GM21717 (cell line): ENCODE results near the gene ARID1A.

Source experiments
- ATAC-seq: cut with Tn5 transposase; IDR thresholded peaks from one replicate; pipeline ENCODE4 v1.9.1; 2021; ENCODE audit warnings: mild to moderate bottlenecking, moderate library complexity; ENCODE audit not compliant: unreplicated experiment

The ARID1A gene

DNA sequence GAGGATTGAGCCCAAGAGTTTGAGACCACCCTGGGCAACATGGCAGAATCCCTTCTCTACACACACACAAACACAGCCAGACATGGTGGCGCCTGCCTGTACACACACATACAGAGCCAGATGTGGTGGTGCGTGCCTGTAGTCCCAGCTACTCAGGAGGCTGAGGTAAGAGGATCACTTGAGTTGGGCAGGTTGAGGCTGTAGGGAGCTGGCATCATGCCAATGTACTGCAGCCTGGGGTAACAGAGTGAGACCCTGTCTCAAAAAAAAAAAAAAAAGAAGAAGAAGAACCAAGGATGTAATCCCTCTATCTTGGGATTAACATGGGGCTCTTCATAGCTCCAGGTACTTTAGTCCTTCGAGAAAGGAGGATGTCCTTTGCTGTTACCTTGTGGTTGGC is 62.5 kb downstream of the ARID1A start:
- ATAC-seq, result no peak

DNA sequence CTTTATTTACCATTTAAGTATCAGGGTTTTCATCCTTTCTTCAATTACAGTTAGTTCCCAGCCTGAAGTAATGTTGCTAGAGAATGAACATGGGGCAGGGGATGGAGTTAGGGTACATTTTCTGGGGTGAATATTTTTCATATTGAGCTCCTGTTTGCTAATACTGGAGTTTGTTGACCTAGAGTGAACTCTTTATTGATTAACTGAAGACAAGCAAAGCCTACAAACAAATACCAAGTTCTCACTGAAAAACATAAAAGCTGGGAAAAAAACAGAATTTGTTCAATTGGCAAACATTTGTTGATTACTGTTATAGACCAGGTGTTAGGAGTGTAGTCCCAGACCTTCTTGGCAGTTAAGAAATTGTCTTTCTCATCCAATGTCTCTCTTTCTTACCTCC is 63.7 kb downstream of the ARID1A start:
- no peak for ATAC-seq

DNA sequence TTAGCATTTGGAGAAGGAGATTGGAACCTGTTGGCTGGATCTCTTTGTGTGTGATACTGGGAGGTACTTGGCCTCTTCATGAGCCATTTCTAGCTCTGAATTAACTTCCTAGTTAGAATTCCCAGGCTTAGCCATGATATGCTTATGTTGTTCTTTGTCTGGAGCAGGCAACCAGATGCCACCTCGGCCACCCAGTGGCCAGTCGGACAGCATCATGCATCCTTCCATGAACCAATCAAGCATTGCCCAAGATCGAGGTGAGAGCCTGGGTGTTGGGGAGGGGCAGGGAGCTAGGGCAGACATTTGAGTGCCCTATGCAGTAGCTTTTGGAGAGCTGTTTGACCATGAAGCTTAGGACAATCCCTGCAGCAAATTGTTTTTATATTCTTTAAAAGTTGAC is 65.4 kb downstream of the ARID1A start:
- ATAC-seq, result no peak

DNA sequence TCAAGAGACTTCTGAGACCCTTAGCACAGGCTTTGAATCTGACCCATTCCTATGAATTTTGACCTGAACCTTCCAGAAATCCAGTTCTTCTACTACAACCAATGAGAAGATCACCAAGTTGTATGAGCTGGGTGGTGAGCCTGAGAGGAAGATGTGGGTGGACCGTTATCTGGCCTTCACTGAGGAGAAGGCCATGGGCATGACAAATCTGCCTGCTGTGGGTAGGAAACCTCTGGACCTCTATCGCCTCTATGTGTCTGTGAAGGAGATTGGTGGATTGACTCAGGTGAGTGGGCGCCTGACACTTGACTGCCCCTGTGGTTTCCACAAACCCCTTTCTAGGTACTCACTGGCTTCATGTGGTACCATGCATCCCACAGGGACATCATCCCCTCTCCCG is 71.9 kb downstream of the ARID1A start:
- ATAC-seq, result no peak

DNA sequence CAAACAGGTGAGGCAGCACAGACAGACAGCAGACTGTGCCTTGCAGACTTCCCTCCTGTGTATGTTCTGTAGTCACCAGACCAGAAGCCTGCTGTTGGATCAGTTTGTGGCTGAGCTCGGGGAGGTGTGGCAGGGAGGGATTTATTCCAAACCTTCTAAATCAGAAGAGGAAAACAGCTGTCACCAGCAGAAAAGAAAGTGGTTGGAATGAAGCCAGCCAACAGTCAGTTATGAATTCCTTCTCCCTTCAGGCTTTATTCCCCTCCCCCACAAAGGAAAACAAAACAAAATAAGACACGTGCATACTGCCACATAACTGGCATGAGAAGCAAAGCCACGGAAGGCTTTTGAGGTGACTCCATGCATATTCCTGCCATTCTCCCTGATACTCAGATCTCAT is 72.9 kb downstream of the ARID1A start:
- no peak for ATAC-seq

DNA sequence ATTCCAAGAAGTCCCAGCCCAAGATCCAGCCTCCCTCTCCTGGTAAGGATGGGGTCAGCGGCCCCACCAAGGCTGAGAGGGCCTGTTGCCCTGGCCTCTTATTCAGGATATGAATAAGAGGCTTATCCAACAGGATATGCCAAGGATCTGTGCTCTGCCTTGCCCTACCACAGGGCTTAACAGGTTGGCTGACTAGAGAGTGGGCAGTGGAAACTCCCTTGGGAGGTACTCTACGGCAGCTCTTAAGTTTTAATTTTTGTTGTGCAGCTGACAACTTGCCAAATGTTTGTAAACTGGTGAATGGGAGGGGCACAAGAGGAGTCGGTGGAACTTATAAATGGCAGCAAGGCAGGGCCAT is 75.4 kb downstream of the ARID1A start:
- no peak for ATAC-seq

DNA sequence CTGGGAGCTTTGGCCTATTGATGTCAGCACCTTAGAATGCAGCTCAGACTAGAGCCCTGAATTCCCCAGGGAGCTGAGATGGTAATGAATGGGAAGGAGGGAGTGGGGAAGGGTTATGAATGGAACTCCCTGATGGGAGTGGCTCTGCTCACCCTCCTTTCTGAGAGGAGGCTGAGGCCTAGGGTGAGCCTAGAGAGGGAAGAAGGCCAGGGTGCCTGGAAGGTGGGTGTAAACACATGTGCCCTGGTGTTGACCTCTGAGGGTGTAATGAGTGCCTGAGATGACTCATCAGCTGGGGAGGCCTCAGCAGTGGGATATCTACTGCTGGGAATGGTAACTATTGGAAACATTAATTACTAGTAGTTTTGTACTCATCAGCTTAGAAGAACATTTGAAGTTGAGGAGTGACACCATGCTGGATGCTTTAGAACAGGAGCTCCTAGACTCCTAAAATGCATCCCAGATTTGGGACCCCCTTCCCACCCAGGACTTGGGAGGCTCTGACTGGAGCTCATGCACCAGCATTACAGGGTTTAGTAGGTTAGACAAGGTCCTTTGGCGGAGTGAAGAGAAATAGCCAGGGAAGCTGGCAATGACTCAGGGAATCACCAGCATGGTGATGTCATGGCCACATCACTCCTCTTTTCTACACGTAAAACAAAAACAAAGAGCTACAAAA is 76.0 kb downstream of the ARID1A start:
- no peak for ATAC-seq

DNA sequence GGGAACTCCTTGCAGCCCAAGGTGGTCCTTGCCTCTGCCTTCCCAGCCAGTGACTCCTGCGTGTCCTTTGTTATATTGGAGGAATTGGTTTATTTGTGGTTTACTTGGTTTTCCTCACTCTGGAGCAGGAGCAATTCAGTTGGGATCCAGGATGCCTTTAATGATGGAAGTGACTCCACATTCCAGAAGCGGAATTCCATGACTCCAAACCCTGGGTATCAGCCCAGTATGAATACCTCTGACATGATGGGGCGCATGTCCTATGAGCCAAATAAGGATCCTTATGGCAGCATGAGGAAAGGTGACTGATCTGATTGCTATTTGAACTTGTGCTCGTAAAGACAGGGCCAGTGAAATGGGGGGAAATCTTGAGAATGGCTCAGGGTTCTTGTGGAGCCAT is 76.9 kb downstream of the ARID1A start:
- ATAC-seq, result no peak

DNA sequence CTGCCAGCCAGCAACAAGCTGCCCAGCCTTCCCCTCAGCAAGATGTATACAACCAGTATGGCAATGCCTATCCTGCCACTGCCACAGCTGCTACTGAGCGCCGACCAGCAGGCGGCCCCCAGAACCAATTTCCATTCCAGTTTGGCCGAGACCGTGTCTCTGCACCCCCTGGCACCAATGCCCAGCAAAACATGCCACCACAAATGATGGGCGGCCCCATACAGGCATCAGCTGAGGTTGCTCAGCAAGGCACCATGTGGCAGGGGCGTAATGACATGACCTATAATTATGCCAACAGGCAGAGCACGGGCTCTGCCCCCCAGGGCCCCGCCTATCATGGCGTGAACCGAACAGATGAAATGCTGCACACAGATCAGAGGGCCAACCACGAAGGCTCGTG is 78.6 kb downstream of the ARID1A start:
- no peak for ATAC-seq

DNA sequence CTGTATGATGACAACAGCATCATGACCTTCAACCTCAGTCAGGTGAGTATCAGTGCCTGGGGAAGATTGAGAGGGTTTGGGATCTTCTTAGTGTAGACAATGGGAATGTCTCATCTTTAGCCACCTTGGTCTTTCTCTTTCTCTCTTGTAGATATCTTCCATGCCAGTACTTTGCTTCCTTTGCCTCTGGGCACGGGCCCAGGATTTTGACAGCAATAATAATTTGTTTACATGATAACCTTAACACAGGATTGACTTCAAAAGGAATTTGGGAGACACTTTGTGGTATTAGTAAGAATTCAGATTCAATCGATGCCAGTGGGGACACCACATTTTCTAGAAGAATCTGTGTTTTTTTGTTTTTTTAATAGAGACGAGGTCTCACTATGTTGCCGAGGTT is 79.9 kb downstream of the ARID1A start:
- no peak for ATAC-seq

DNA sequence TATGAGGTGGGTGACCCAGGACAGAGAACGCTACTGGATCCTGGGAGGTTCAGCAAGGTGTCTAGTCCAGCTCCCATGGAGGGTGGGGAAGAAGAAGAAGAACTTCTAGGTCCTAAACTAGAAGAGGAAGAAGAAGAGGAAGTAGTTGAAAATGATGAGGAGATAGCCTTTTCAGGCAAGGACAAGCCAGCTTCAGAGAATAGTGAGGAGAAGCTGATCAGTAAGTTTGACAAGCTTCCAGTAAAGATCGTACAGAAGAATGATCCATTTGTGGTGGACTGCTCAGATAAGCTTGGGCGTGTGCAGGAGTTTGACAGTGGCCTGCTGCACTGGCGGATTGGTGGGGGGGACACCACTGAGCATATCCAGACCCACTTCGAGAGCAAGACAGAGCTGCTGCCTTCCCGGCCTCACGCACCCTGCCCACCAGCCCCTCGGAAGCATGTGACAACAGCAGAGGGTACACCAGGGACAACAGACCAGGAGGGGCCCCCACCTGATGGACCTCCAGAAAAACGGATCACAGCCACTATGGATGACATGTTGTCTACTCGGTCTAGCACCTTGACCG is 83.4 kb downstream of the ARID1A start:
- no peak for ATAC-seq

DNA sequence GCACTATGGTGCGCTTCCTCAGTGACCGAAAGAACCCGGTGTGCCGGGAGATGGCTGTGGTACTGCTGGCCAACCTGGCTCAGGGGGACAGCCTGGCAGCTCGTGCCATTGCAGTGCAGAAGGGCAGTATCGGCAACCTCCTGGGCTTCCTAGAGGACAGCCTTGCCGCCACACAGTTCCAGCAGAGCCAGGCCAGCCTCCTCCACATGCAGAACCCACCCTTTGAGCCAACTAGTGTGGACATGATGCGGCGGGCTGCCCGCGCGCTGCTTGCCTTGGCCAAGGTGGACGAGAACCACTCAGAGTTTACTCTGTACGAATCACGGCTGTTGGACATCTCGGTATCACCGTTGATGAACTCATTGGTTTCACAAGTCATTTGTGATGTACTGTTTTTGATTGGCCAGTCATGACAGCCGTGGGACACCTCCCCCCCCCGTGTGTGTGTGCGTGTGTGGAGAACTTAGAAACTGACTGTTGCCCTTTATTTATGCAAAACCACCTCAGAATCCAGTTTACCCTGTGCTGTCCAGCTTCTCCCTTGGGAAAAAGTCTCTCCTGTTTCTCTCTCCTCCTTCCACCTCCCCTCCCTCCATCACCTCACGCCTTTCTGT is 84.6 kb downstream of the ARID1A start:
- no peak for ATAC-seq

DNA sequence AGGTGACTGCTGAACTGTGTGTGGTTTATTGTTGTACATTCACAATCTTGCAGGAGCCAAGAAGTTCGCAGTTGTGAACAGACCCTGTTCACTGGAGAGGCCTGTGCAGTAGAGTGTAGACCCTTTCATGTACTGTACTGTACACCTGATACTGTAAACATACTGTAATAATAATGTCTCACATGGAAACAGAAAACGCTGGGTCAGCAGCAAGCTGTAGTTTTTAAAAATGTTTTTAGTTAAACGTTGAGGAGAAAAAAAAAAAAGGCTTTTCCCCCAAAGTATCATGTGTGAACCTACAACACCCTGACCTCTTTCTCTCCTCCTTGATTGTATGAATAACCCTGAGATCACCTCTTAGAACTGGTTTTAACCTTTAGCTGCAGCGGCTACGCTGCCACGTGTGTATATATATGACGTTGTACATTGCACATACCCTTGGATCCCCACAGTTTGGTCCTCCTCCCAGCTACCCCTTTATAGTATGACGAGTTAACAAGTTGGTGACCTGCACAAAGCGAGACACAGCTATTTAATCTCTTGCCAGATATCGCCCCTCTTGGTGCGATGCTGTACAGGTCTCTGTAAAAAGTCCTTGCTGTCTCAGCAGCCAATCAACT is 85.5 kb downstream of the ARID1A start:
- no peak for ATAC-seq

DNA sequence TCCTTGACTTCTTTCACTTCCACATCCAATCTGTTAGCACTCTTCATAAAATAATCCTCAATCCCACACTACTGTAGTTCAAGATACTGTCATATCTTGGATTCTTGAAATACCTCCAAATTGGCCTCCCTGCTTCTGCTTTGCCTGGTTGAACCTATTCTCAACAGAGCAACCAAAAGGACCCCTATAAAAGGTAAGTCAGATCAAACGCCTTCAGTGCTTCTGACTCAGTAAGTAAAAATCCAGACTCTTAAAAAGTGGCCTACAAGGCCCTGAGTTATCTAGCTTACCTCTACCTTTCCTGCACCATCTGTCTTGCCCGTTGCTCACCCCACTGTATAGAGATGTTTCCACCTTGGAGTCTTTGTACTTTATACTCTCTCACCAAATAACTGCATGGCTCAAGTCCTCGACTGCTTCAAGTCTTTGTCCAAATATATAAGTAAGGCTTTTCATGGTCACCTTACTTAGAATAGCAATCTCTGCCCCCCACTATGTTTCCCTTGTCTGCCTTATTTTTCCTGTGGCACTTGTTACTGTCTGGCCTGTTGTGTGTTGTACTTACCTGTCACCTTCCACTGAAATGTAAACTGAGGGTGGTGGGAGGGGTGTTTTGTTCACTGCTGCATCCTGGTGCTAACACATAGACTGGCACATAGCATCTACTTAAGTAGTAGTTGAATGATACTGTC is 86.9 kb downstream of the ARID1A start:
- ATAC-seq, result no peak

DNA sequence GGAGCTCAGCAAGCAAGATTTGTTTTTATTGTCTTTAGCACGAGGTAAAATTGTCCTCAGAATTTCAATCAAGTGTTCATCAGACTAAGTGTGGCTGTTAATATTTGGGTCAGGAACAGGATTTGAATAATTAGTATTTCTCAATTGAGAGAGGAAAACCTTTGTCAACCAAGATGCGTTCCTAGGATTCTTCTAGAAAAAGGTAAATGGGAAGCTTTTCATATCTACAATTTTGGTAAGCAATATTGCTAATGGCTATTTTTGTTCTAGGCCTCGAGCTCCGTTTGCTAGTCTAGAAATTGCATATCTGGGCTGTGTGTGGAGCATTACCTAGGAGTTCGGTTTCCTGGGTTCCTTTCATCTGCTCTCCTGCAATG is 87.8 kb downstream of the ARID1A start:
- no peak for ATAC-seq

DNA sequence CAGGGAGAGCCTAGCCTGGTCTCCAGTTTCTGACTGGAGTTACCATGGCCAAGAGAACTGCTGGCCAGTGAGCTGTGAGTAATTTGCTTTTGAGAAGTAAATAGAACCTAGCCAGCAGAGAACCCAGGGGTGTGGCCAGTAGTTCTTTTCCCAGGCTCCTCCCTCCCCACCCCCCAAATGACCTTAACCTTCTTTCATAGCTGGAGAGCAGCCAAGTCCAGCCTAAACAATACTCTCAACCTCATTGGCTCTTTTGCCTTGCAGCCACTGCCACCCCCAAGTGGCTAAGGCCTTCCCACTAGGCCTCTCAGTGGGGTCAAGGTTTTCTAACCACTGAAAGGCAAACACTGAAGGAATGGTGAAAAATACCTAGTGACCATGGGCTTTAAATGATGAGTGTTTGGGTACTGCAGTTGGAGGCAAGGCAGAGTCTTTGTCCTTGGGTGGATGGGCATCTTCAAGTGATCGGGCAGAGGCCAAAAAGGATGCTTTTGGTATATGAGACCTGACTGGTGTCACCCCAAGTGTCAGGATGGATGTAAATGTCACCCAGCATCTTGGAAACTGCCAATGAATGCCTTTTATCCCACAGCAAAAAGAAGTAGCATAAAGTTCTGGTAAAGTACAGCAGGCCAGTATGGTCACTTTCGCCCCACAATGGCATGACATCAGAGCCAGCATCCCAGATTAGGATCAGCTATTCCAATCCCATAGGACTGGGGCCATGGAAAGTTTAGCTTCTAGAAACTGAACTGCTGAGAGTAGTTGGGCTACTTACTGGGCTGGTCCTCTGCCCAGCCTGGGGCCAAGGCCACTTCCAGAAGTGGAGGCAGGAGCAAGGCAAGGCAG is 88.4 kb downstream of the ARID1A start:
- no peak for ATAC-seq

DNA sequence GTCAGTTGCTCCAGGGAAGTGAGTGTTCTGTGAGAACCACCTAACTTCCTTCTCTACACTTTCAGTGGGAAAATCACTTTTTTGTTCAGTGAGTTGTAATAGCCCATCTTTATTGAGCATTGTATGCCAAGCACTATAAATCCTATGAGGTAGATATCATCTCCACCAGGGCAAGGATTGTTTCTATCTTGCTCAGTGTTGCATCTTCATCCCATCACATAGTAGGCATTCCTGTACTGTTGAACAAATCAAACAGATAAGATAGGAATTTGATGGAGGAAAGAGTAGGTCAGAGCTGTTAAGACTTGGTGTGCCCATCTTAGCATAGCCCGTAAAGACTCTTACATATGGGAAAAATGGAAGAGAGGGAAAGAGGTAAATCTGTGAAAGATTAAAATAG is 89.1 kb downstream of the ARID1A start:
- no peak for ATAC-seq

DNA sequence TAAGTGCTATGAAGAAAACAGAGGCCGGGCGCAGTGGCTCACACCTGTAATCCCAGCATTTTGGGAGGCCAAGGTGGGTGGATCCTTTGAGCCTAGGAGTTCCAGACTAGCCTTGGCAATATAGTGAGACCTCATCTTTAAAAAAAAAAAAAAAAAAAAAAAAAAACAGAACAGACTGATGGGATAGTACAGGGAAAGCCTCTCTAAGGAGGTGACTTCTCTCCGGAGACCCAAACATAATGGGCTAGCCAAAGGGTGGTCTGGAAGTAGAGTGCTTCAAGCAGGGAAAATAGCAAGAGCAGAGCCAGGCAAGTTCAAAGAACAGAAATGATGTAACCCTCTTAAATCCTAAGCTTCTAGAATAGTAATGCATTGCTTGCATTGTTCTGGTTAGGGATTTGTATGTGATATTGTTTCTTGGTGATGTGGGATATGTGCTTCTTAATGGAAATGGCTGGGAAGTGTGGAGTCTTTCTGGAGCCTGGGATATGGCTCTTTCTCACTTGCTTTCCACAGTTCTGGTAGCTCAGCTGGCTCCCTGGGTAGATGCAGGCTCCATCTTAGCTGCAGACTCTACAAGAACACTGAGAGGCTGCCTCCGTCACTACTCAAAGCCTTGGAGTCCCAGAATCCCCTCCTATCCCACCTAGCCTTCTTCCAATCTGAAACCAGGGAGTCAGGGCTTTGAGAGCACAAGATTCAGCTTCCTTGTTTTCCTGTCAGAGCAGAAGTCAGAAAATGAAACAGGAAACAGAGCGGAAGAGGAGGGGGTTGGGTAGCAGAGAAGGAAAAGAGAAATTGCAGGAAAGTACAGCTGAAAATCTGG is 90.0 kb downstream of the ARID1A start:
- ATAC-seq, result no peak

DNA sequence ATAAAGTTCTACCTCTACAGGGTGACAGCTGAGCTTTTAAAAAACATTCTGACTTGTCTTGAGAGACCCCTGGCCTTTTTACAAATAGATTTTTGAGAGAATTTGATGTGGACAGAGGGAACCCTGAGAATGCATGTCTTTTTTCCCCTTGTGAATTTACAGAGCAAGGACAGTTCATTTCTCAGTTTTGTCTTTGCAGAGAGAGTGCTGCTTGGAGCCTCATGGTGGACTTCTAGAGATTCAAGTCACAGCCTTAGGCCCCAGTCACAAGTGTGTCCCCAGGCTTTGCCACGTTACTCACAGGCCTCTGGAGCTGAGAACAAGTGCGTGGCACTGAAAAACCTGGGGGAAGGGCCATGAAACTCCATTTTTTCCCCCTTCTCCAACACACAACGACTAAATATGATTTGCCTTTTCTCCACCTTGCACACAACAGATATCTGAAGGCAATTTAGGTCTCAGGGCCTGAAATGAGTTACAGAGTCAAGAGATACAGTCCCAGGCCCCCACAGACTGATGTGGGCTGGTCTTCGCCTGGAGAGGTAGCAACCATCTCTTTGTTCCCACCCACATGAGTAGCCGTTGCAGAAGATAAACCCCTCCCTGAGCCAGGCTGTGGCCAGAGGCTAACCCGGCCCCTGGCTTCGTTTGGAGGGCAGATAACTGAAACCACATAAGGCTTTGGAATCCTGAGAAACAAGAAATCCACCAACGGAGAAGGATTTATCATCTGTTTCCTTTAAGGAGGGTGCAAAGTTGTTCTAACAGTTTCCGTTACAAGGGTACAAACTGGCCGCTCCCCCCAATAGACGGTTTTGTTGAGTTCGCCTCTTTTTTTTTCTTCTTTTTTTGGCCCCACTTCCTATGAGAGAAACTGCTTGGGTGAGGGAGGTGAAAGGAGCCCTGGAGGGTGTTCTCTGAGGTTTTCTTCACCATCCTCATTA is 90.9 kb downstream of the ARID1A start:
- no peak for ATAC-seq
